HCT116 (cell line): ENCODE results near the gene ATP6V0B. TPM values are rescaled to one million over a fixed set of nuclear protein-coding genes. Genes with fewer than 3 reads are reported as not detected.

Source experiments
- ATAC-seq: fragments of 200-7000 bp; cut with Tn5 transposase; 2 replicates; pipeline ENCODE4 v1.9.1; 2020; ENCODE audit warnings: mild to moderate bottlenecking, moderate library complexity
- BruUV-seq: library from RNA; stranded (reverse); fragments of 400-500 nt; replicated peaks from 2 replicates; lab custom pipeline; 2021; lab: Mats Ljungman, UMichigan
- CTCF ChIA-PET: fragments of 300-600 bp; sonication (Branson Sonifier 250); formaldehyde crosslinking; loops from one replicate; lab custom pipeline; 2021; ENCODE audit warnings: antibody characterized with exemption; lab: Charles Lee
- POLR2A ChIA-PET: fragments of 300-600, 350-600 bp; sonication (Branson Sonifier 250); formaldehyde crosslinking; loops from one replicate; lab custom pipeline; 2021; ENCODE audit warnings: antibody characterized with exemption; lab: Charles Lee
- RAD21 ChIA-PET, 2 experiments: fragments of 300-600 bp; sonication (Branson Sonifier 250); formaldehyde crosslinking; loops; one replicate each; lab custom pipeline; 2023; ENCODE audit warnings: low total read pairs in 2 of 2; ENCODE audit not compliant: uncharacterized antibody in 2 of 2, unreplicated experiment in 2 of 2, low non-redundant PET in 1 of 2; lab: Charles Lee
- DNase-seq: peaks from one replicate; pipeline ENCODE4 v3.0.0-alpha.2; 2010; ENCODE audit warnings: low read depth, low spot score
- H2AFZ ChIP-seq: fragments of 200-600 bp; shearing (Covaris generic), sonication (generic); 2 replicates; pipeline ENCODE4 v1.6.1; 2017; ENCODE audit warnings: low read depth, mixed run types, mixed read lengths, antibody characterized with exemption, low read length; ENCODE audit not compliant: poor library complexity, severe bottlenecking
- H3K27ac ChIP-seq: 2 replicates; pipeline ENCODE4 v1.5.1; 2012; ENCODE audit warnings: low read depth, low read length
- H3K27me3 ChIP-seq: fragments of 200-600 bp; sonication (generic); 2 replicates; pipeline ENCODE4 v1.6.1; 2016; ENCODE audit warnings: mixed run types, low read length, mixed read lengths; ENCODE audit not compliant: insufficient read depth
- H3K36me3 ChIP-seq, 2 experiments: fragments of 200-500 bp in 1 of 2; fragments of 200-600 bp in 1 of 2; sonication (Bioruptor generic) in 1 of 2; sonication (generic) in 1 of 2; 2 replicates each; pipeline versions ENCODE4 v1.5.1 to v1.6.1; 2014 to 2016; ENCODE audit warnings: low read length in 2 of 2, inconsistent platforms in 1 of 2, mixed read lengths in 1 of 2, mixed run types in 1 of 2; ENCODE audit not compliant: insufficient read depth in 2 of 2, control insufficient read depth in 1 of 2
- H3K4me1 ChIP-seq, 2 experiments: fragments of 200-600 bp in 1 of 2; sonication (generic) in 1 of 2; 2 replicates each; pipeline versions ENCODE4 v1.5.1 to v1.6.1; 2012 to 2017; ENCODE audit warnings: low read length in 2 of 2, inconsistent platforms in 1 of 2, mild to moderate bottlenecking in 1 of 2, mixed read lengths in 1 of 2, mixed run types in 1 of 2, moderate library complexity in 1 of 2; ENCODE audit not compliant: insufficient read depth in 2 of 2, control insufficient read depth in 1 of 2
- H3K4me2 ChIP-seq: fragments of 200-600 bp; sonication (generic); 2 replicates; pipeline ENCODE4 v1.6.1; 2017; ENCODE audit warnings: mixed run types, low read length, mixed read lengths
- H3K4me3 ChIP-seq, 2 experiments: fragments of 200-600 bp in 1 of 2; sonication (generic) in 1 of 2; replicated peaks in 1 of 2; 2 replicates each; pipeline ENCODE4 v1.5.1; 2011 to 2016; ENCODE audit warnings: low read length in 2 of 2, control low read depth in 1 of 2, low read depth in 1 of 2, mild to moderate bottlenecking in 1 of 2, mixed read lengths in 1 of 2, mixed run types in 1 of 2
- H3K79me2 ChIP-seq: fragments of 200-600 bp; sonication (generic); 2 replicates; pipeline ENCODE4 v1.6.1; 2017; ENCODE audit warnings: mild to moderate bottlenecking, mixed run types, low read length, moderate library complexity, mixed read lengths; ENCODE audit not compliant: insufficient read depth
- H3K9ac ChIP-seq: fragments of 200-600 bp; sonication (generic); 2 replicates; pipeline ENCODE4 v1.6.1; 2016; ENCODE audit warnings: low read length, mixed read lengths
- H3K9me2 ChIP-seq: fragments of 200-600 bp; sonication (generic), shearing (Covaris generic); 2 replicates; pipeline ENCODE4 v1.6.1; 2017; ENCODE audit warnings: mixed run types, mild to moderate bottlenecking, moderate library complexity; ENCODE audit not compliant: insufficient read depth
- H3K9me3 ChIP-seq, 2 experiments: fragments of 200-500 bp in 1 of 2; fragments of 200-600 bp in 1 of 2; sonication (Bioruptor generic) in 1 of 2; sonication (generic) in 1 of 2; 2 replicates each; pipeline ENCODE4 v1.6.1; 2014 to 2017; ENCODE audit warnings: low read length in 2 of 2, mixed read lengths in 2 of 2, inconsistent platforms in 1 of 2, low read depth in 1 of 2, mild to moderate bottlenecking in 1 of 2, mixed run types in 1 of 2, moderate library complexity in 1 of 2; ENCODE audit not compliant: control insufficient read depth in 1 of 2, insufficient read depth in 1 of 2
- H4K20me1 ChIP-seq: fragments of 200-600 bp; sonication (generic), shearing (Covaris generic); 2 replicates; pipeline ENCODE4 v1.6.1; 2017; ENCODE audit warnings: mixed run types, mild to moderate bottlenecking, moderate library complexity; ENCODE audit not compliant: insufficient read depth
- ATF3 ChIP-seq: IDR thresholded peaks from 2 replicates; pipeline ENCODE4 v1.6.1; 2012
- CBX3 ChIP-seq: IDR thresholded peaks from 2 replicates; pipeline ENCODE4 v1.6.1; 2012; ENCODE audit warnings: low read depth
- CEBPB ChIP-seq: IDR thresholded peaks from 2 replicates; pipeline ENCODE4 v1.6.1; 2012; ENCODE audit warnings: low read depth
- CTCF ChIP-seq, 3 experiments: fragments of 200-600 bp in 1 of 3; sonication (generic) in 1 of 3; IDR thresholded peaks in 2 of 3; conservative IDR thresholded peaks in 1 of 3; 2 replicates each; pipeline ENCODE4 v1.5.1; 2012 to 2017; ENCODE audit warnings: low read depth in 2 of 3, low read length in 2 of 3, antibody characterized with exemption in 1 of 3, borderline replicate concordance in 1 of 3, control low read depth in 1 of 3, mild to moderate bottlenecking in 1 of 3, mixed read lengths in 1 of 3, mixed run types in 1 of 3, moderate library complexity in 1 of 3; ENCODE audit not compliant: insufficient read depth in 1 of 3
- EGR1 ChIP-seq: IDR thresholded peaks from 2 replicates; pipeline ENCODE4 v1.6.1; 2012; ENCODE audit warnings: low read depth
- JUND ChIP-seq: IDR thresholded peaks from 2 replicates; pipeline ENCODE4 v1.6.1; 2012
- MAX ChIP-seq: IDR thresholded peaks from 2 replicates; pipeline ENCODE4 v1.6.1; 2012
- REST ChIP-seq: IDR thresholded peaks from 2 replicates; pipeline ENCODE4 v1.6.1; 2012; ENCODE audit warnings: low read depth
- SP1 ChIP-seq: IDR thresholded peaks from 2 replicates; pipeline ENCODE4 v1.6.1; 2012; ENCODE audit warnings: low read depth
- SRF ChIP-seq: IDR thresholded peaks from 2 replicates; pipeline ENCODE4 v1.6.1; 2012; ENCODE audit warnings: low read depth
- TCF7L2 ChIP-seq: IDR thresholded peaks from 2 replicates; pipeline ENCODE4 v1.7.0; 2011; ENCODE audit warnings: borderline replicate concordance, inconsistent platforms; ENCODE audit not compliant: insufficient read depth, insufficient read length; ENCODE audit errors: extremely low read depth
- ZNF274 ChIP-seq: fragments of 200-500 bp; sonication (Bioruptor generic); IDR thresholded peaks from 2 replicates; pipeline ENCODE4 v1.6.1; 2014; ENCODE audit warnings: mild to moderate bottlenecking, low read depth, low read length, inconsistent platforms
- intact Hi-C: fragments of 100-400 bp; cut with micrococcal nuclease; formaldehyde crosslinking; loops from 2 replicates; pipeline ENCODE4 v1.10.0; 2022
- total RNA-seq: library from RNA; stranded (reverse); gene quantifications from one replicate; pipeline ENCODE4 v1.2.1, GENCODE V29; 2021; ENCODE audit not compliant: unreplicated experiment

ATP6V0B gene
- total RNA-seq, 1 experiment from 2014 or later, result 122 TPM

- ChIA-PET RAD21 (no interaction called here), CTCF (interaction anchor here (1.3 to 1.9 kb wide), 2 partner anchors 8 to 22 kb away, joined by 3 to 5 read pairs; no protein-coding TSS in a partner anchor), POLR2A (interaction anchor here (0.7 kb wide), 1 partner anchor 561 kb away, joined by 3 read pairs; the partner anchor contains the start of gene HYI)
- BruUV-seq, result no TSS peak
- intact Hi-C loops, result no loop called here
- H3K4me2 ChIP-seq, result no peak overlapping the region
- peaks cover 7 to 8% of the 10 kb centered on the region in 2 experiments; a peak in 3 of 4 replicates for H3K4me1 ChIP-seq
- H3K9me3 ChIP-seq, result no peaks in the 10 kb centered on the region
- H3K36me3 ChIP-seq, result no peaks in the 10 kb centered on the region
- no peak overlapping the region for H2AFZ ChIP-seq
- H3K9me2 ChIP-seq, result no peaks in the 10 kb centered on the region
- no peak overlapping the region for H3K4me3 ChIP-seq
- no peaks in the 10 kb centered on the region for H4K20me1 ChIP-seq
- ATAC-seq (no peak), DNase-seq (no peak)
- H3K27me3 ChIP-seq, result no peaks in the 10 kb centered on the region
- no peak overlapping the region for H3K27ac ChIP-seq
- H3K79me2 ChIP-seq, result no peaks in the 10 kb centered on the region
- TF ChIP-seq SP1, result no peak
- TF ChIP-seq CBX3, result no peak
- no peak for TF ChIP-seq TCF7L2
- no peak for TF ChIP-seq CEBPB
- TF ChIP-seq JUND, result no peak
- TF ChIP-seq MAX, result no peak
- TF ChIP-seq SRF, result no peak
- no peak for TF ChIP-seq CTCF (IDR thresholded peaks at IDR 0.05 in 2 of 3, conservative IDR thresholded peaks at IDR 0.05 in 1 of 3; ENCODE audit: borderline replicate concordance in 1 of 3, insufficient read depth in 1 of 3, low read depth in 2 of 3, low read length in 2 of 3)
- TF ChIP-seq ZNF274, result no peak
- TF ChIP-seq EGR1, result no peak
- no peak for TF ChIP-seq REST
- no peak for TF ChIP-seq ATF3
- H3K9ac ChIP-seq, result no peak overlapping the region
Measured at GRCh38 chr1:44014365-44015104, 39.8 kb downstream of the ATP6V0B start.
